ENCODE measurements around the gene PRLR.
"Not testable (repeated sequence)": the region's sequence is repeated elsewhere in the genome, so short reads cannot be mapped to it uniquely, and the experiment has no call there.

PRLR gene

DNA sequence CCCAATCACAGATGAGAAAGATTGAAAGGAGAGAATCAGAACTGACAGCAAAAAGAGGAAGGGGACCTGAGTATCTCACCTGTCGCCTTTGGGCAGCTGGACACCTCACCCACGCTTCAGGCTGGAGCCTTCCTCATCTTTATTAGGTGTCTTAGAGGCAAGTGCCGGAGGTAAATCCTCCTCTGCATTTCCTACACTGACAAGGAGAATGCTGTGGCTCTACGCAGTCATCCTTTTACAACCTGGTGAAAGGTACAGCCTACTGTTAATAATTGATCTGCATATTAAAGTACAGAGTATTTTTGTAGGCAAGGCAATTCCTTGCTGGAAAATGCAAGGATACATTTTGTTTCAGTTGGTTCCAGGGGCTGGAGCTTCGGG is 34.8 kb downstream of the PRLR start:
- no peak for DNase-seq (ENCODE audit: low spot score)

DNA sequence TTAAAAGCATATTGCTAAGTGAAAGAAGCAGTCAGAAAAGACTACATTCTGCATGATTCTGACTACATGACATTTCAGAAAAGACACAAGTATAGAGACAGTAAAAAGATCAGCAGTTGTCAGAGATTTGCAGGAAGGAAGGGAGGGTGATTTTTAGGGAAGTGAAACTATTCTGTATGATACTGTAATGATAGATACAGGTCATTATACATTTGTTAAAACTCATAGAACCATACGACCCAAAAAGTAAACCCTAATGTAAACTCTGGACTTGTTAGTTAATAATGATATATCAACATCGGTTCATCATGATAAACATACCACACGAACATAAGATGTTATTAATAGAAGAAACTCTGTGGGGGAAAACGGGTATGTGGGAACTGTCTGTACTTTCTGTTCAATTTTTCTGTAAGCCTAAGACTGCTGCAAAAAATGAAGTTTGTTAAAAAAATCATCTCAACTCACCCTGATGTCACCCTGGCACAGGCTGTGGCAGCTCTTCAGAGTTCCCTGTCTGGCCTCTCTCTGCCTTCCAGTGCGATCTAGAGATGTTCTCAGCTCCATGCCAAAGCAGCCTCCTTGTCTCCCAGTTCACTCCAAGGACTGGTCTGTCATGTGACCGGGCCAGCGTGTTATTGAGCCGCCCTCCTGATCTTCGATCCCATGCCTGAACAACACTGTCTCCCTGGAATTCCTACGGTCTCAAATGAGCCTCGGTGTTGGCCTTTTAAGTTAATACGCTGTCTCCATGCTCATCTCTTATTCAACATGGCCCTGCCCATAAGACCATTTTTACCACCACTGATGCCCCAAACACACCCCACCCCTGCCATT is 35.4 kb downstream of the PRLR start:
- no peak for DNase-seq (ENCODE audit: low spot score)

GRCh38 chr5:35192506-35192905 is 37.8 kb downstream of the PRLR start:
- no peak for DNase-seq (ENCODE audit: low spot score)

DNA sequence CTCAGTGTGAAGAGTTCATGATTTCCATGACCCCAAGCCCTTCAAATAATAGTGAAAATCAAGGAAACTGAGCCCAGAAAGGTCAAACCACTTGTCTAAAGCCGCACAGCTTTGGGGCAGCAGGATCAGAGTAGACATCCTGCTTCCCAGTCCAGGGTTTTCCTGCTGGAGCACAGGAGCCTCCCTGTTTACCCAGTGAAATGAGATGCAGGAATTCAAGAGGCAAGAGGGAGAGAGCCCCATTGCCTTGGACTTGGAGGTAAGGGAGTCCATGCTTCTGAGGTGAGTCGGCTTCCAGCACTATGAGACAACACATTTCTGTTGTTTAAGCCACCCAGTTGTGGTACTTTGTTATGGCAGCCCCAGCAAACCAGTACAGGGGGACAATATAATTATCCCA is 40.5 kb downstream of the PRLR start:
- not testable (repeated sequence) for DNase-seq (ENCODE audit: low spot score)

DNA sequence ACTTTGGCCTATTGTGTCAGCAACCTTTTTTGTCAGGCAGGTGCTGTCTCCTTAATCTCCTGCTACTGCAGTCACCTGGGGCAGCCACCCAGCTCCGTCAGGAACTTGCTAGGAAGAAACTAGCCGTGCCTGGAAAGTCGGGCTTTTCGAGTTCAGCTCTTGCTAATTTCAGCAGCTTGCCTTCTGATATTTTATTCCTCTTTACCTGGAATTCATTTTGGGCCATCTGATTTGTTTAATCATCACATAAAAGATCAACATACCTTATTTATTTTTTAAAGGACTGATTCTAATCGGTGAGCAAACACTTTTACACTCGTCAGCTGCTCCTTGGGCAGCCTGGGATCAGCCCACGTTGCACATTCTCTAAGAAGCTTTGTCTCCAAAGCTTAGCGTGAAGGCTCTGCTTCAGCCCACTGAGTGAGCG is 42.2 kb downstream of the PRLR start:
- no peak for DNase-seq (ENCODE audit: low spot score)

DNA sequence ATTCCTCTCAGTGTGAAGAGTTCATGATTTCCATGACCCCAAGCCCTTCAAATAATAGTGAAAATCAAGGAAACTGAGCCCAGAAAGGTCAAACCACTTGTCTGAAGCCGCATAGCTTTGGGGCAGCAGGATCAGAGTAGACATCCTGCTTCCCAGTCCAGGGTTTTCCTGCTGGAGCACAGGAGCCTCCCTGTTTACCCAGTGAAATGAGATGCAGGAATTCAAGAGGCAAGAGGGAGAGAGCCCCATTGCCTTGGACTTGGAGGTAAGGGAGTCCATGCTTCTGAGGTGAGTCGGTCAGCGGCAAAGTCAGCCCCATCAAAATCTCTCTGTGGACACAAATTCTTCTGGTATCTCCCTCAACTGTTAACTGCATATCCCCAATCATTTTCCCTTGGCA is 42.7 kb downstream of the PRLR start:
- DNase-seq (ENCODE audit: low spot score), result not testable (repeated sequence)

DNA sequence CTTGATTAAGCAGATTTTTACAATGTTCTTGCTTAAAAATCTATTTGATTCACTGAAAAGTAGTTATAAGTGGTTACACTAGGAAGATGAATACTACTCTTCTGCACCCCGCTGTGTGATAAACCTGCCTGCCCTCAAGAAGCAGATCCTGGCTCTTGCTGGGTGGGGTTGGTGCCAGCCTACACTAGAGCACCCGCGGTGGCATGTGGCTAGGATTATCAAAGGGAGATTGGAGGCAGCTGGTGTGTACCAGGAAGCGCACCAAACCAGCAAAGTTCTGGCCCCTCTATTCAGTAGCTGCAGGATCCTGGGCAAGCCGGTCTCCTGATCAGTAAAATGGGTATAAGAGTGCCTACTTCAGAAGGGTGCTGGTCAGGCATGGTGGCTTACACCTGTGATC is 43.5 kb downstream of the PRLR start:
- no peak for DNase-seq (ENCODE audit: low spot score)

DNA sequence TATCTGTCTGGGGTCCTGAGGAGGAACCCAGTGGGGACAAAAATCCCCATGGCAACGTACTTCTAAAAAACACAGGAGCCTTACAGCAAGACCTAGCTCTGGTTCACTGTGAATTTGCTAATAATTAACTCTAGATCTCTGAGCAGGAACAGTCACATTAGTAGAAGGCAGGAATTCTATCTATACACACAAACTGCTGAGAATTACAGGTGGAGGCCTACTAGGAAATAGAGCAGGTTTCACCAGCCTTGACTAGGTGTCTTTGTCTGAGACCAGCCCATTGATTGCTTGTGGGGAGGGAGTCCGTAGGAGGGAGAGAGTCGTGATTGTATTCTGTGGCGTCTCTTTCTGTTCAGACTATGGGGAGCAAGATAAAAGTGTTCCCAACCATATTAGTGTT is 44.8 kb downstream of the PRLR start:
- DNase-seq (ENCODE audit: low spot score), result no peak

DNA sequence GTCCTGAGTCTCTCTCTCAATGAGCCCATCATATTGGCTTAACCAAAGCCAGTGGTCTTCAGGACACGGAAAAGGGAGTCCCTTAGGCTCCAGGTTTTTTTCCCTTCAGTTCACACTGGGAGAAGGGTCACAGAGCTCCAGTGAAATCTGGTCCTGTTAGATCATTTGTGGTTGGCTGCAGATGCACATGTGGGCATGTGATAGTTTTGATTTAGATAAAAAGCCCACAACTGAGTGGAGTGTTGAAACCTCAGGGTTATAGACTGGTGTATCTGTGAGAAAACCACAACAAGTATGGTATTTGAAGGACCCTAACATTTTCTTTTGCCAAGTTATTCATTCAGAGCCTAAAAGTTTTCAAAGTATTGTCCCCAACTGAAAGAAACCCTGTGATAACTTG is 46.7 kb downstream of the PRLR start:
- no peak for DNase-seq (ENCODE audit: low spot score)

- no peak for DNase-seq (ENCODE audit: low spot score)
These were observed 47.3 kb downstream of the PRLR start for GRCh38 chr5:35182910-35183535.

- DNase-seq (ENCODE audit: low spot score), result no peak
These were observed 47.8 kb downstream of the PRLR start for GRCh38 chr5:35182486-35182885.

- DNase-seq (ENCODE audit: low spot score), result no peak
These were observed 50.2 kb downstream of the PRLR start for GRCh38 chr5:35180046-35180445.

- DNase-seq (ENCODE audit: low spot score), result no peak
These were observed 52.5 kb downstream of the PRLR start for GRCh38 chr5:35177783-35178182.

GRCh38 chr5:35172533-35172932 is 57.8 kb downstream of the PRLR start:
- DNase-seq (ENCODE audit: low spot score), result no peak

- DNase-seq (ENCODE audit: low spot score), result no peak
These were observed 58.3 kb downstream of the PRLR start for GRCh38 chr5:35171991-35172390.

- no peak for DNase-seq (ENCODE audit: low spot score)
These were observed 59.2 kb downstream of the PRLR start for GRCh38 chr5:35171078-35171477.

DNA sequence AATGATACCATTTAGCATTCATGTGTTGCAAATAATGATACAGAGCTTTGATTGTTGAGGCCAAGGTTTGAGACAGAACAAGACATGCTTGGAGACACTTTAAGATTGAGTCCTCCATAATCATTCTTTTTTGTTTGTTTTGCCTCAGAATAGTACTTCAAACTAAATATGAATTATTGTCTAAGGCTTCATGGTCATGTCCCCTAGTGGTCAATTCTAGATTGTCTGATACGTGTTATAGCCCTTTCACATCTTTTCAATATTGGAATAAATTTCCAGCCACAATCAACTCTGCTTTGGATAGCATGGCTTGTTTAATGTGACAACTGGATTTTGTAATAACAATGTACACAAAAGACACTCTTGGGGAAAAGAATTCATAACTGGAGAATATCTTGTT is 64.2 kb downstream of the PRLR start:
- DNase-seq (ENCODE audit: low spot score), result no peak

- DNase-seq (ENCODE audit: low spot score), result no peak
These were observed 65.3 kb downstream of the PRLR start for GRCh38 chr5:35164860-35165542.

- no peak for DNase-seq (ENCODE audit: low spot score)
These were observed 66.6 kb downstream of the PRLR start for GRCh38 chr5:35163710-35164033.

- DNase-seq (ENCODE audit: low spot score), result no peak
These were observed 67.2 kb downstream of the PRLR start for GRCh38 chr5:35162848-35163709.

DNA sequence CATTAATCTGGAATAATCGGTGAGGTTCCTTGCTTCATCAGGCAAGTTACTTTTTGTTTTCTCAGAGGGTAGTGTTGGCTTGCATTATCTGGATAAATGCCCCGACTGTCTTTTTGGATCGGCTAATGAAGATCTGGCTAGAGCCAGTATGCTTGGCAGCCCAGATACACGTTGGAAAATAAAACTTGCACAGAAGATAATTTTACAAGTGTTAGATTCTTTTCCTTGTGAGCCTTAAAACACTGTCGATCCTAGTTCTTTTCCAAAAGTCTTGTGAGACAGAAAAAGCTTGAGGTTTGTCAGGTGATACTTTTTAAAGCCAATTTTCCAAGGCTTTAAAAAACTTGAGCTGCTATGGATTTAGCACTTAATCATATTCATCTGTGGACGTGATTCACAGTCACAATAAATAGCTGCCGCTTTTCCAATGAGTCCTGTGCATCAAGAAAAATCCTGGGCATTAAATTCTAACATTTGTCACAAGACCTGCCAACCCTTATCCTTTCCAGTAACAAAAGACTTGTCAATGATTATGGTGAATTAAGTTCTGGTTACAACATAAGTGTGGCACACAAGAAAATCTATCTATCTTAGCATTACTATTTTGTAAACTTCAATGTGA is 68.5 kb downstream of the PRLR start:
- DNase-seq (ENCODE audit: low spot score), result no peak
